Measurements from ENCODE around the gene PIP4K2A. TPM values are rescaled to one million over a fixed set of nuclear protein-coding genes. Genes with fewer than 3 reads are reported as not detected.
A peak's percentile ranks its signal among the peaks of the same experiment; 100 is the strongest.

PIP4K2A gene
- total and polyA plus RNA-seq, 2 of the 8 experiments (the other 6 are each of a cell fraction or from before 2014, with no cell fraction given): 19.0 to 60.9 TPM

- H2BK120ac ChIP-seq (replicated peaks; ENCODE audit: low read depth, low read length): no peak overlapping the region
- H4K5ac ChIP-seq (ENCODE audit: insufficient read length, low read depth, low read length): no peak overlapping the region
- H2BK12ac ChIP-seq (ENCODE audit: low read depth, low read length): no peak overlapping the region
- H3K4me3 ChIP-seq (ENCODE audit: extremely low read depth in 1 of 4, insufficient read depth in 2 of 4, low read depth in 3 of 4, low read length in 4 of 4): no peak overlapping the region
- H2BK15ac ChIP-seq (ENCODE audit: low read length): no peak overlapping the region
- no peak overlapping the region for H3K23ac ChIP-seq (ENCODE audit: insufficient read length)
- no peaks in the 10 kb centered on the region for H3K27me3 ChIP-seq (replicated peaks in 1 of 4; ENCODE audit: control insufficient read depth in 3 of 4, extremely low read depth in 1 of 4, insufficient read depth in 3 of 4, low read length in 3 of 4)
- FAIRE-seq (no peak), DNase-seq (ENCODE audit: low read depth in 1 of 2, low spot score in 2 of 2) (peak; percentile 36 to 91)
- H3K18ac ChIP-seq (ENCODE audit: extremely low read depth, low read length): no peak overlapping the region
- no peaks in the 10 kb centered on the region for H3K79me1 ChIP-seq (ENCODE audit: low read depth, low read length)
- H2AFZ ChIP-seq (ENCODE audit: low read length): no peak overlapping the region
- H3K27ac ChIP-seq (ENCODE audit: low read depth, low read length): no peak overlapping the region
- no peak overlapping the region for H4K8ac ChIP-seq (ENCODE audit: extremely low read depth, insufficient read depth, low read length)
- WGBS, 2 experiments (ENCODE audit: extremely low coverage in 1 of 2, insufficient coverage in 1 of 2, insufficient read length in 1 of 2, insufficient replicate concordance in 2 of 2, low coverage in 1 of 2, low lambda C conversion rate in 2 of 2, missing lambda C conversion rate in 1 of 2): 39% methylated on average over 6 of the region's 6 CpGs; no CpG with 5 or more reads in 1 of the 2 experiments
- H3K79me2 ChIP-seq (ENCODE audit: control insufficient read depth in 1 of 2, insufficient read depth in 2 of 2, low read length in 2 of 2): no peaks in the 10 kb centered on the region
- peaks cover 0 to 2% (median 1%) of the 10 kb centered on the region in 4 experiments; a peak in 2 of 7 replicates for H3K4me1 ChIP-seq (replicated peaks in 1 of 4; ENCODE audit: control insufficient read depth in 3 of 4, insufficient read depth in 4 of 4, low read length in 3 of 4)
- H2BK5ac ChIP-seq (ENCODE audit: low read depth, low read length): no peak overlapping the region
- CTCF ChIA-PET (ENCODE audit: partially characterized antibody): interaction anchor here (0.7 to 1.5 kb wide), 12 partner anchors 10 to 490 kb away, joined by 3 to 9 read pairs (median 4); no protein-coding TSS in a partner anchor
- no peak overlapping the region for H3K4me2 ChIP-seq (ENCODE audit: insufficient read depth in 1 of 2, low read depth in 2 of 2, low read length in 2 of 2)
- no peak overlapping the region for H3K56ac ChIP-seq (replicated peaks; ENCODE audit: insufficient read length, low read depth, low read length)
- no peaks in the 10 kb centered on the region for H4K20me1 ChIP-seq (replicated peaks in 1 of 2; ENCODE audit: control insufficient read depth in 1 of 2, insufficient read depth in 2 of 2, low read length in 2 of 2)
- peaks cover 0 to 10% (median 6%) of the 10 kb centered on the region in 4 experiments; a peak in 6 of 8 replicates for H3K36me3 ChIP-seq (ENCODE audit: control insufficient read depth in 2 of 4, insufficient read depth in 4 of 4, low read length in 3 of 4)
- POLR2A ChIA-PET (ENCODE audit: partially characterized antibody): no interaction called here
- no peak overlapping the region for H3K14ac ChIP-seq (ENCODE audit: insufficient read length)
- H3K4ac ChIP-seq (replicated peaks; ENCODE audit: insufficient read length, low read depth, low read length): no peak overlapping the region
- H2BK20ac ChIP-seq (ENCODE audit: low read length): no peak overlapping the region
- H4K91ac ChIP-seq (replicated peaks; ENCODE audit: insufficient read length, low read length): no peak overlapping the region
- TF ChIP-seq, protein P1, sequence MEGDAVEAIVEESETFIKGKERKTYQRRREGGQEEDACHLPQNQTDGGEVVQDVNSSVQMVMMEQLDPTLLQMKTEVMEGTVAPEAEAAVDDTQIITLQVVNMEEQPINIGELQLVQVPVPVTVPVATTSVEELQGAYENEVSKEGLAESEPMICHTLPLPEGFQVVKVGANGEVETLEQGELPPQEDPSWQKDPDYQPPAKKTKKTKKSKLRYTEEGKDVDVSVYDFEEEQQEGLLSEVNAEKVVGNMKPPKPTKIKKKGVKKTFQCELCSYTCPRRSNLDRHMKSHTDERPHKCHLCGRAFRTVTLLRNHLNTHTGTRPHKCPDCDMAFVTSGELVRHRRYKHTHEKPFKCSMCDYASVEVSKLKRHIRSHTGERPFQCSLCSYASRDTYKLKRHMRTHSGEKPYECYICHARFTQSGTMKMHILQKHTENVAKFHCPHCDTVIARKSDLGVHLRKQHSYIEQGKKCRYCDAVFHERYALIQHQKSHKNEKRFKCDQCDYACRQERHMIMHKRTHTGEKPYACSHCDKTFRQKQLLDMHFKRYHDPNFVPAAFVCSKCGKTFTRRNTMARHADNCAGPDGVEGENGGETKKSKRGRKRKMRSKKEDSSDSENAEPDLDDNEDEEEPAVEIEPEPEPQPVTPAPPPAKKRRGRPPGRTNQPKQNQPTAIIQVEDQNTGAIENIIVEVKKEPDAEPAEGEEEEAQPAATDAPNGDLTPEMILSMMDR (IDR thresholded peaks at IDR 0.05; ENCODE audit: control extremely low read depth in 1 of 3, insufficient read depth in 1 of 3, low read depth in 1 of 3, low read length in 3 of 3): peak; percentile 64 to 69 (median 65)
- TF ChIP-seq RAD21 (IDR thresholded peaks at IDR 0.05 in 1 of 2, conservative IDR thresholded peaks at IDR 0.05 in 1 of 2; ENCODE audit: low read depth in 2 of 2, low read length in 2 of 2) (peak; percentile 67 to 72), TEAD4 (IDR thresholded peaks at IDR 0.05; ENCODE audit: low read depth, low read length) (peak; percentile 63), RFX5 (IDR thresholded peaks at IDR 0.05; ENCODE audit: borderline replicate concordance, low read depth, low read length) (no peak)
- no peaks in the 10 kb centered on the region for H3K23me2 ChIP-seq (ENCODE audit: low read depth, low read length)
- H3K9ac ChIP-seq (replicated peaks in 1 of 4; ENCODE audit: extremely low read depth in 1 of 4, low read depth in 3 of 4, low read length in 3 of 4): no peak overlapping the region
- H2AK5ac ChIP-seq (ENCODE audit: low read depth, low read length): no peak overlapping the region
- H3K9me3 ChIP-seq (ENCODE audit: insufficient read depth in 2 of 2, low read depth in 1 of 2, low read length in 1 of 2): no peaks in the 10 kb centered on the region
Observed at GRCh38 chr10:22550732-22551131, 163.6 kb downstream of the PIP4K2A start.

Measured in H1 (cell line).